Measurements from ENCODE around the gene TSHZ1. TPM values are rescaled to one million over a fixed set of nuclear protein-coding genes. Genes with fewer than 3 reads are reported as not detected.

The TSHZ1 gene
- total RNA-seq, 2 donors from 2014 or later = 14.5 to 19.4 TPM

- peak; percentile 16 for DNase-seq (ENCODE audit: low spot score)
- Histone ChIP-seq H3K4me1 (peaks cover 0 to 7% of the 10 kb centered on the region in 2 donors), H3K9me3 (no peaks in the 10 kb centered on the region), H3K27me3 (no peaks in the 10 kb centered on the region), H3K27ac (no peak overlapping the region), H3K4me3 (no peak overlapping the region), H3K36me3 (no peaks in the 10 kb centered on the region)
- TF ChIP-seq CTCF (IDR thresholded peaks at IDR 0.05) = no peak
Measured at GRCh38 chr18:75173738-75174137, 36.9 kb upstream of the TSHZ1 start.

GRCh38 chr18:75176849-75177248 is 33.7 kb upstream of the TSHZ1 start:
- no peak overlapping the region for H3K27ac ChIP-seq
- H3K9me3 ChIP-seq = no peaks in the 10 kb centered on the region
- H3K27me3 ChIP-seq = no peaks in the 10 kb centered on the region
- H3K4me3 ChIP-seq = no peak overlapping the region
- no peaks in the 10 kb centered on the region for H3K4me1 ChIP-seq
- H3K36me3 ChIP-seq = no peaks in the 10 kb centered on the region
- TF ChIP-seq CTCF (IDR thresholded peaks at IDR 0.05) = no peak
- DNase-seq (ENCODE audit: low spot score) = no peak

- Histone ChIP-seq H3K27me3 (no peaks in the 10 kb centered on the region), H3K9me3 (no peaks in the 10 kb centered on the region), H3K4me3 (no peak overlapping the region), H3K27ac (no peak overlapping the region), H3K4me1 (no peaks in the 10 kb centered on the region), H3K36me3 (no peaks in the 10 kb centered on the region)
- TF ChIP-seq CTCF (IDR thresholded peaks at IDR 0.05) = no peak
- no peak for DNase-seq (ENCODE audit: low spot score)
Measured at GRCh38 chr18:75178376-75178775, 32.2 kb upstream of the TSHZ1 start.

- Histone ChIP-seq H3K27me3 (no peaks in the 10 kb centered on the region), H3K36me3 (no peaks in the 10 kb centered on the region), H3K4me3 (no peak overlapping the region), H3K4me1 (no peaks in the 10 kb centered on the region), H3K9me3 (no peaks in the 10 kb centered on the region), H3K27ac (no peak overlapping the region)
- no peak for DNase-seq (ENCODE audit: low spot score)
- no peak for TF ChIP-seq CTCF (IDR thresholded peaks at IDR 0.05)
Measured at GRCh38 chr18:75179819-75180600, 30.6 kb upstream of the TSHZ1 start.

GRCh38 chr18:75183524-75183923 is 27.1 kb upstream of the TSHZ1 start:
- no peaks in the 10 kb centered on the region for H3K36me3 ChIP-seq
- DNase-seq (ENCODE audit: low spot score) = peak; percentile 34
- H3K27me3 ChIP-seq = no peaks in the 10 kb centered on the region
- no peak overlapping the region for H3K4me3 ChIP-seq
- no peak overlapping the region for H3K27ac ChIP-seq
- no peak for TF ChIP-seq CTCF (IDR thresholded peaks at IDR 0.05)
- no peaks in the 10 kb centered on the region for H3K9me3 ChIP-seq
- no peaks in the 10 kb centered on the region for H3K4me1 ChIP-seq

Data from right atrium auricular region (tissue), 2 donors.